HepG2 (cell line): ENCODE measurements around the gene CREG2. TPM values are rescaled to one million over a fixed set of nuclear protein-coding genes. Genes with fewer than 3 reads are reported as not detected.

ENCODE experiments used
- ATAC-seq: fragments of 200-7000 bp; cut with Tn5 transposase; 3 replicates; pipeline ENCODE4 v1.9.1; 2020; ENCODE audit warnings: mild to moderate bottlenecking, moderate library complexity
- BruUV-seq: library from RNA; stranded (reverse); fragments of 400-500 nt; replicated peaks from 2 replicates; lab custom pipeline; 2021; lab: Mats Ljungman, UMichigan
- CTCF ChIA-PET: fragments of 300-600 bp; formaldehyde crosslinking; extraction: SDS; loops from one replicate; lab custom pipeline; 2021; ENCODE audit warnings: low total read pairs, inconsistent platforms, low intra/inter-chr PET ratio; lab: Yijun Ruan, JAX
- POLR2A ChIA-PET: fragments of 350-600 bp; sonication (Branson Sonifier 250); formaldehyde crosslinking; loops from one replicate; lab custom pipeline; 2020; ENCODE audit warnings: antibody characterized with exemption, inconsistent platforms; lab: Yijun Ruan, JAX
- DNase-seq: peaks from one replicate; pipeline ENCODE4 v3.0.0-alpha.2; 2015; ENCODE audit warnings: low spot score
- FAIRE-seq: peaks from 3 replicates; lab custom pipeline; 2011; peaks lifted over from hg19 to GRCh38; lab: Jason Lieb, UNC
- H2AFZ ChIP-seq: one replicate; pipeline ENCODE4 v1.6.1; 2011; ENCODE audit warnings: low read length, inconsistent platforms
- H3K27ac ChIP-seq: fragments of 300-600 bp; 3 replicates; pipeline ENCODE4 v1.8.0; 2011; ENCODE audit warnings: mixed run types, mild to moderate bottlenecking, mixed read lengths, low read length, inconsistent platforms; ENCODE audit not compliant: insufficient read depth; ENCODE audit errors: extremely low read length
- H3K27me3 ChIP-seq, 2 experiments: fragments of 200-600 bp in 1 of 2; 2 replicates in 1 of 2; 3 replicates in 1 of 2; pipeline versions ENCODE4 v1.6.0 to v1.8.0; 2011; ENCODE audit warnings: low read length in 2 of 2, mild to moderate bottlenecking in 2 of 2, moderate library complexity in 2 of 2, inconsistent platforms in 1 of 2; ENCODE audit not compliant: insufficient read depth in 2 of 2, control insufficient read depth in 1 of 2
- H3K36me3 ChIP-seq, 2 experiments: fragments of 200-600 bp in 1 of 2; replicated peaks in 1 of 2; 2 replicates in 1 of 2; 3 replicates in 1 of 2; pipeline versions ENCODE4 v1.5.1 to v1.8.0; 2011; ENCODE audit warnings: low read length in 2 of 2, inconsistent platforms in 1 of 2; ENCODE audit not compliant: insufficient read depth in 2 of 2, control insufficient read depth in 1 of 2
- H3K4me1 ChIP-seq: 2 replicates; pipeline ENCODE4 v1.5.1; 2012; ENCODE audit warnings: low read length, inconsistent platforms; ENCODE audit not compliant: insufficient read depth
- H3K4me2 ChIP-seq: 2 replicates; pipeline ENCODE4 v1.6.0; 2011; ENCODE audit warnings: low read depth, low read length, inconsistent platforms
- H3K4me3 ChIP-seq, 3 experiments: fragments of 200-600 bp in 1 of 3; sonication (generic), shearing (Covaris generic) in 1 of 3; replicated peaks in 1 of 3; 2 replicates each; pipeline ENCODE4 v1.5.1; 2011 to 2016; ENCODE audit warnings: low read length in 3 of 3, inconsistent platforms in 2 of 3, low read depth in 2 of 3, mild to moderate bottlenecking in 2 of 3, control low read depth in 1 of 3, mixed read lengths in 1 of 3; ENCODE audit not compliant: insufficient read depth in 1 of 3
- H3K79me2 ChIP-seq: one replicate; pipeline ENCODE4 v1.6.1; 2011; ENCODE audit warnings: low read length, inconsistent platforms; ENCODE audit not compliant: insufficient read depth
- H3K9ac ChIP-seq: 2 replicates; pipeline ENCODE4 v1.6.0; 2011; ENCODE audit warnings: mild to moderate bottlenecking, low read depth, low read length, inconsistent platforms; ENCODE audit not compliant: insufficient read depth
- H3K9me3 ChIP-seq: 2 replicates; pipeline ENCODE4 v1.5.1; 2012; ENCODE audit warnings: mild to moderate bottlenecking, low read length
- H4K20me1 ChIP-seq: 2 replicates; pipeline ENCODE4 v1.6.0; 2011; ENCODE audit warnings: inconsistent platforms, mild to moderate bottlenecking, low read length, moderate library complexity; ENCODE audit not compliant: insufficient read depth
- FOXJ3 ChIP-seq: sonication (generic); formaldehyde crosslinking; IDR thresholded peaks from 2 replicates; pipeline ENCODE4 v1.4.0; 2020; ENCODE audit warnings: missing genetic modification reagents, mild to moderate bottlenecking, borderline replicate concordance
- HDAC2 ChIP-seq: sonication (generic); formaldehyde crosslinking; IDR thresholded peaks from 2 replicates; pipeline ENCODE4 v1.4.0; 2020; ENCODE audit warnings: missing genetic modification reagents
- HOXA3 ChIP-seq: sonication (generic); formaldehyde crosslinking; IDR thresholded peaks from 2 replicates; pipeline ENCODE4 v1.5.0; 2020; ENCODE audit warnings: missing genetic modification reagents
- JDP2 ChIP-seq: sonication (generic); formaldehyde crosslinking; IDR thresholded peaks from 2 replicates; pipeline ENCODE4 v1.8.1; 2022; ENCODE audit warnings: missing genetic modification reagents, borderline replicate concordance
- MED8 ChIP-seq: sonication (generic); formaldehyde crosslinking; IDR thresholded peaks from 2 replicates; pipeline ENCODE4 v1.8.1; 2023; ENCODE audit warnings: mild to moderate bottlenecking, missing genetic modification reagents; ENCODE audit not compliant: insufficient replicate concordance
- MTF2 ChIP-seq: sonication (generic); formaldehyde crosslinking; IDR thresholded peaks from 2 replicates; pipeline ENCODE4 v1.5.0; 2020; ENCODE audit warnings: missing genetic modification reagents, borderline replicate concordance
- NCOR1 ChIP-seq: fragments of 200-600 bp; sonication (generic); IDR thresholded peaks from 2 replicates; pipeline ENCODE4 v1.7.0; 2017; ENCODE audit warnings: antibody characterized with exemption, low read length, borderline replicate concordance
- ZBTB21 ChIP-seq: sonication (generic); formaldehyde crosslinking; IDR thresholded peaks from 2 replicates; pipeline ENCODE4 v1.4.0; 2020; ENCODE audit warnings: missing genetic modification reagents
- ZBTB7A ChIP-seq: sonication (generic); formaldehyde crosslinking; IDR thresholded peaks from 2 replicates; pipeline ENCODE4 v1.8.0; 2022; ENCODE audit warnings: mild to moderate bottlenecking, missing genetic modification reagents
- ZFY ChIP-seq: sonication (generic); formaldehyde crosslinking; IDR thresholded peaks from 2 replicates; pipeline ENCODE4 v1.4.0; 2020; ENCODE audit warnings: missing genetic modification reagents
- ZNF3 ChIP-seq: IDR thresholded peaks from 2 replicates; pipeline ENCODE4 v1.7.0; 2017; ENCODE audit warnings: inconsistent platforms
- ZSCAN25 ChIP-seq: sonication (generic); formaldehyde crosslinking; IDR thresholded peaks from 2 replicates; pipeline ENCODE4 v1.8.0; 2022; ENCODE audit warnings: mild to moderate bottlenecking, missing genetic modification reagents
- WGBS: methylation state at CpG from one replicate; pipeline ENCODE4 v1.1.6; 2017; ENCODE audit warnings: low lambda C conversion rate; 5-methylcytosine and 5-hydroxymethylcytosine counted together
- in situ Hi-C: cut with HindIII; loops from 2 replicates; pipeline ENCODE4 v1.10.0; 2017; ENCODE audit warnings: low pct_unique_long_range_greater_than_20kb; ENCODE audit not compliant: extremely low pct_ligation_motif_present
- intact Hi-C: fragments of 100-400 bp; cut with micrococcal nuclease; formaldehyde crosslinking; loops from one replicate; pipeline ENCODE4 v1.10.0; 2022; ENCODE audit not compliant: unreplicated experiment
- polyA plus RNA-seq, 8 experiments: library from polyadenylated mRNA; depleted of rRNA in 3 of 8; stranded (reverse) in 7 of 8; unstranded in 1 of 8; fragments of >200 nt; fragmentation: Illumina TruSeq in 4 of 8; extraction: Trizol in 4 of 8; gene quantifications; 2 replicates each; pipeline versions ENCODE4 v1.2.1 to v1.2.3, GENCODE V29; 2011 to 2016; ENCODE audit warnings: low read depth in 4 of 8, missing spikeins in 1 of 8, mixed read lengths in 1 of 8; ENCODE audit not compliant: insufficient read depth in 1 of 8
- total RNA-seq, 5 experiments: library from RNA; depleted of rRNA; stranded (reverse); fragments of >200 nt; fragmentation: Illumina TruSeq; extraction: Trizol; gene quantifications; 2 replicates each; pipeline ENCODE4 v1.2.3, GENCODE V29; 2016; ENCODE audit warnings: low read depth in 1 of 5
- TF ChIP-seq, protein P1 (sequence below): sonication (generic); formaldehyde crosslinking; IDR thresholded peaks from 2 replicates; pipeline ENCODE4 v1.9.0; 2022; ENCODE audit warnings: missing genetic modification reagents, mild to moderate bottlenecking, borderline replicate concordance
- TF ChIP-seq, protein P2 (sequence below): sonication (generic); formaldehyde crosslinking; IDR thresholded peaks from 2 replicates; pipeline ENCODE4 v1.8.0; 2022; ENCODE audit warnings: mild to moderate bottlenecking, missing genetic modification reagents, moderate library complexity
- TF ChIP-seq, protein P3 (sequence below): sonication (generic); formaldehyde crosslinking; IDR thresholded peaks from 2 replicates; pipeline ENCODE4 v1.5.0; 2020; ENCODE audit warnings: missing genetic modification reagents, mild to moderate bottlenecking, borderline replicate concordance

Gene CREG2
- total and polyA plus RNA-seq, 2 of the 13 experiments (the other 11 are each of a cell fraction or from before 2014, with no cell fraction given), result 0.18 to 0.26 TPM

DNA sequence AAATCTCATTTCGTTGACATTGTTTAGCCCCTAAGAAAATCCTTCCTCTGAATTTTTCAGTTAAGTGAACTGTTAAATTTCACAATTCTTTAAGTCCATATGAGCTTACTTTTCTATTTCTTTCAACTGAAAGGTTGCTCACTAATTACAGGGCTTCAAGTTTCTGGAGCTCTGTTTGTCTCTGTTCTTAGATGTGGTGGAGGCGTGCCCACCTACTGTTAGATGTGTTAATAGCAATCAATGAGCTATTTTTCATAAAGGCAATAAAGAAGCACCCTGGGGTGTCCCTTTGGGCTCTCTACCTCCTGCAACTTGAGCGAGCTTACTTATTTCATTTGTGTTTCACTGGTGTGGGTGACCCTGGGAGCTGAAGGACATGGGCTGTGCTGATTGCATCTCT, 25.0 kb downstream of the CREG2 start:
- 23% methylated on average over 3 of the region's 3 CpGs for WGBS
- no peak overlapping the region for H2AFZ ChIP-seq

DNA sequence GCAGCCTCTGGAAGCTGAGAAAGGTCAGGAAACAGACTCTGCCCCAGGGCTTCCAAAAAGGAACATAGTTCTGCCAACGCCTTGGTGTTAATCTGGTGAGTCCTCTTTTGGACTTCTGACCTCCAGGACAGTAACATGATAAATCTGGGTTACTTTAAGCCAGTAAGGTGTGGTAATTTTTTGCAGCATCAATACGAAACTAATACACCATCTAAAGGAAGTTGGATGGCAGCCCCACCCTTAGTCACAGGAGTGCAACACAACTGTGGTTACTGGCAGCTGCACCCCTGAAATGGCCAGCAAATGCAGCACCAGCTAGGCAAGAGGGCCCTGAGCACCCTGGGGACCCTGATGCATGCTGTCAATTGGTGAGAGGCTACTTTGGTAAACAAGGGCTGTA, 25.8 kb downstream of the CREG2 start:
- peaks cover 9% of the 10 kb centered on the region; the same call in 1 of the 2 replicates for H3K4me1 ChIP-seq
- no peak overlapping the region for H3K27ac ChIP-seq
- H3K79me2 ChIP-seq, result no peaks in the 10 kb centered on the region
- ChIA-PET POLR2A (no interaction called here), CTCF (no interaction called here)
- no peak for FAIRE-seq
- ATAC-seq, result no peak
- H2AFZ ChIP-seq, result no peak overlapping the region
- no peaks in the 10 kb centered on the region for H4K20me1 ChIP-seq
- intact Hi-C loops (no loop called here), in situ Hi-C loops (no loop called here)
- H3K9ac ChIP-seq, result no peak overlapping the region
- WGBS, result 5% methylated on average over 2 of the region's 2 CpGs
- no peaks in the 10 kb centered on the region for H3K36me3 ChIP-seq
- BruUV-seq, result no TSS peak
- H3K4me3 ChIP-seq, result no peak overlapping the region
- H3K27me3 ChIP-seq, result peaks cover 0 to 17% of the 10 kb centered on the region in 2 experiments; a peak in 4 of 5 replicates
- no peak for DNase-seq
- H3K4me2 ChIP-seq, result no peak overlapping the region
- H3K9me3 ChIP-seq, result no peaks in the 10 kb centered on the region
- no peak for TF ChIP-seq ZNF3
- TF ChIP-seq, protein P1, sequence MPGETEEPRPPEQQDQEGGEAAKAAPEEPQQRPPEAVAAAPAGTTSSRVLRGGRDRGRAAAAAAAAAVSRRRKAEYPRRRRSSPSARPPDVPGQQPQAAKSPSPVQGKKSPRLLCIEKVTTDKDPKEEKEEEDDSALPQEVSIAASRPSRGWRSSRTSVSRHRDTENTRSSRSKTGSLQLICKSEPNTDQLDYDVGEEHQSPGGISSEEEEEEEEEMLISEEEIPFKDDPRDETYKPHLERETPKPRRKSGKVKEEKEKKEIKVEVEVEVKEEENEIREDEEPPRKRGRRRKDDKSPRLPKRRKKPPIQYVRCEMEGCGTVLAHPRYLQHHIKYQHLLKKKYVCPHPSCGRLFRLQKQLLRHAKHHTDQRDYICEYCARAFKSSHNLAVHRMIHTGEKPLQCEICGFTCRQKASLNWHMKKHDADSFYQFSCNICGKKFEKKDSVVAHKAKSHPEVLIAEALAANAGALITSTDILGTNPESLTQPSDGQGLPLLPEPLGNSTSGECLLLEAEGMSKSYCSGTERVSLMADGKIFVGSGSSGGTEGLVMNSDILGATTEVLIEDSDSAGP (CRISPR knock-in tag), result no peak
- TF ChIP-seq MTF2 (CRISPR knock-in tag), result no peak
- TF ChIP-seq ZSCAN25, result no peak
- TF ChIP-seq JDP2 (CRISPR knock-in tag), result no peak
- TF ChIP-seq ZBTB7A (CRISPR knock-in tag), result no peak
- TF ChIP-seq, protein P2, sequence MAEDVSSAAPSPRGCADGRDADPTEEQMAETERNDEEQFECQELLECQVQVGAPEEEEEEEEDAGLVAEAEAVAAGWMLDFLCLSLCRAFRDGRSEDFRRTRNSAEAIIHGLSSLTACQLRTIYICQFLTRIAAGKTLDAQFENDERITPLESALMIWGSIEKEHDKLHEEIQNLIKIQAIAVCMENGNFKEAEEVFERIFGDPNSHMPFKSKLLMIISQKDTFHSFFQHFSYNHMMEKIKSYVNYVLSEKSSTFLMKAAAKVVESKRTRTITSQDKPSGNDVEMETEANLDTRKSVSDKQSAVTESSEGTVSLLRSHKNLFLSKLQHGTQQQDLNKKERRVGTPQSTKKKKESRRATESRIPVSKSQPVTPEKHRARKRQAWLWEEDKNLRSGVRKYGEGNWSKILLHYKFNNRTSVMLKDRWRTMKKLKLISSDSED (CRISPR knock-in tag), result no peak
- TF ChIP-seq NCOR1, result no peak
- TF ChIP-seq HOXA3 (CRISPR knock-in tag), result no peak
- TF ChIP-seq FOXJ3, result no peak
- TF ChIP-seq MED8 (CRISPR knock-in tag), result no peak

More for the DNA sequence above, 25.0 kb downstream of the CREG2 start:
- no peaks in the 10 kb centered on the region for H3K9me3 ChIP-seq
- in situ Hi-C loops (no loop called here), intact Hi-C loops (no loop called here)
- no peak for DNase-seq
- H3K4me1 ChIP-seq, result peaks cover 9% of the 10 kb centered on the region; the same call in 1 of the 2 replicates
- H3K79me2 ChIP-seq, result no peaks in the 10 kb centered on the region
- H3K9ac ChIP-seq, result no peak overlapping the region
- no peaks in the 10 kb centered on the region for H3K36me3 ChIP-seq
- BruUV-seq, result no TSS peak
- POLR2A ChIA-PET, result no interaction called here
- H3K27me3 ChIP-seq, result peaks cover 0 to 17% of the 10 kb centered on the region in 2 experiments; a peak in 4 of 5 replicates
- H4K20me1 ChIP-seq, result no peaks in the 10 kb centered on the region
- ATAC-seq, result no peak
- H3K4me3 ChIP-seq, result no peak overlapping the region
- FAIRE-seq, result no peak
- TF ChIP-seq HDAC2 (CRISPR knock-in tag), result no peak
- no peak for TF ChIP-seq ZBTB21 (CRISPR knock-in tag)
- no peak for TF ChIP-seq ZFY (CRISPR knock-in tag)
- TF ChIP-seq, protein P3, sequence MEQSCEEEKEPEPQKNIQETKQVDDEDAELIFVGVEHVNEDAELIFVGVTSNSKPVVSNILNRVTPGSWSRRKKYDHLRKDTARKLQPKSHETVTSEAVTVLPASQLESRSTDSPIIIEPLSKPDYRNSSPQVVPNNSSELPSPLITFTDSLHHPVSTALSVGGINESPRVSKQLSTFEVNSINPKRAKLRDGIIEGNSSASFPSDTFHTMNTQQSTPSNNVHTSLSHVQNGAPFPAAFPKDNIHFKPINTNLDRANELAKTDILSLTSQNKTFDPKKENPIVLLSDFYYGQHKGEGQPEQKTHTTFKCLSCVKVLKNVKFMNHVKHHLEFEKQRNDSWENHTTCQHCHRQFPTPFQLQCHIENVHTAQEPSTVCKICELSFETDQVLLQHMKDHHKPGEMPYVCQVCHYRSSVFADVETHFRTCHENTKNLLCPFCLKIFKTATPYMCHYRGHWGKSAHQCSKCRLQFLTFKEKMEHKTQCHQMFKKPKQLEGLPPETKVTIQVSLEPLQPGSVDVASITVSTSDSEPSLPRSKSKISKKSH, result no peak
- CTCF ChIA-PET, result no interaction called here
- H3K27ac ChIP-seq, result no peak overlapping the region
- no peak overlapping the region for H3K4me2 ChIP-seq
